Measurements from ENCODE around the gene MTA3.

Gene MTA3

DNA sequence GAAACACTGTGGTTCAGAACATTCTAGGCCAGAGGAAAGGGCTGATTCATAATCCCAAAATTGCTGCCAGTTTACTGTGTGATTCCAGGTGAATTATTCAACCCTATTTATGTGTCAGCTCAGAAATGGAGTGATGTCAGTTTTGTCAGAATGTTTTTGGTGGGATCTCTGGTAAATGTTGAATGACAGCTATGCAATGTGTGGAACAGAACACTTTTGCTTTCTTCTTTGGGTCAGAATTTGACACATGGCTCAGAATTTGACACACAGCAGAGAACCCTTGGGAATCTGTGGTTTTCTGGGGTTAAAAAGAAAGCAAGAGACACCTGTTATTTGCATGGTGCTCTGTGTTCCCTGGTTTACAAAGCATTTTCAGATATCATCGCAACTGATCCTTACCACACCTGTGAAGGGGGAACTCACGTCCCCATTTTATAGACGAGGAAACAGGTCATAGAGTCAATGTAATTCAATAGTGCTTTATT lies 1.6 kb upstream of the MTA3 start:
- H3K4me2 ChIP-seq (ENCODE audit: low read length): peak overlapping the region; percentile 64
- no peak overlapping the region; the same call in 1 of the 2 replicates for H3K4me3 ChIP-seq (ENCODE audit: low read length)
- peaks cover 29% of the 10 kb centered on the region for H3K4me1 ChIP-seq (ENCODE audit: control insufficient read depth, low read length)
- H3K9me2 ChIP-seq (replicated peaks; ENCODE audit: control insufficient read depth, low read length): no peaks in the 10 kb centered on the region
- H3F3A ChIP-seq (ENCODE audit: control insufficient read depth, insufficient read depth): peaks cover 17% of the 10 kb centered on the region
- H3K9me3 ChIP-seq (ENCODE audit: control insufficient read depth, insufficient read depth, low read length): no peaks in the 10 kb centered on the region
- H3K27ac ChIP-seq (ENCODE audit: low read depth, low read length): peak overlapping the region; percentile 61
- TF ChIP-seq EZH2phosphoT487 (IDR thresholded peaks at IDR 0.05; ENCODE audit: borderline replicate concordance, low read length): no peak
- TF ChIP-seq, protein P1, sequence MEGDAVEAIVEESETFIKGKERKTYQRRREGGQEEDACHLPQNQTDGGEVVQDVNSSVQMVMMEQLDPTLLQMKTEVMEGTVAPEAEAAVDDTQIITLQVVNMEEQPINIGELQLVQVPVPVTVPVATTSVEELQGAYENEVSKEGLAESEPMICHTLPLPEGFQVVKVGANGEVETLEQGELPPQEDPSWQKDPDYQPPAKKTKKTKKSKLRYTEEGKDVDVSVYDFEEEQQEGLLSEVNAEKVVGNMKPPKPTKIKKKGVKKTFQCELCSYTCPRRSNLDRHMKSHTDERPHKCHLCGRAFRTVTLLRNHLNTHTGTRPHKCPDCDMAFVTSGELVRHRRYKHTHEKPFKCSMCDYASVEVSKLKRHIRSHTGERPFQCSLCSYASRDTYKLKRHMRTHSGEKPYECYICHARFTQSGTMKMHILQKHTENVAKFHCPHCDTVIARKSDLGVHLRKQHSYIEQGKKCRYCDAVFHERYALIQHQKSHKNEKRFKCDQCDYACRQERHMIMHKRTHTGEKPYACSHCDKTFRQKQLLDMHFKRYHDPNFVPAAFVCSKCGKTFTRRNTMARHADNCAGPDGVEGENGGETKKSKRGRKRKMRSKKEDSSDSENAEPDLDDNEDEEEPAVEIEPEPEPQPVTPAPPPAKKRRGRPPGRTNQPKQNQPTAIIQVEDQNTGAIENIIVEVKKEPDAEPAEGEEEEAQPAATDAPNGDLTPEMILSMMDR (IDR thresholded peaks at IDR 0.05; ENCODE audit: low read depth, low read length, poor library complexity, severe bottlenecking): no peak
- peaks cover 16% of the 10 kb centered on the region for H3K79me2 ChIP-seq (ENCODE audit: control insufficient read depth, low read length)
- peaks cover 13% of the 10 kb centered on the region; the same call in 1 of the 2 replicates for H3K36me3 ChIP-seq (ENCODE audit: control insufficient read depth, low read length)
- no peaks in the 10 kb centered on the region for H3K27me3 ChIP-seq (ENCODE audit: control insufficient read depth, low read length)
- H4K20me1 ChIP-seq (ENCODE audit: control insufficient read depth, insufficient read depth, low read depth, low read length): no peaks in the 10 kb centered on the region

DNA sequence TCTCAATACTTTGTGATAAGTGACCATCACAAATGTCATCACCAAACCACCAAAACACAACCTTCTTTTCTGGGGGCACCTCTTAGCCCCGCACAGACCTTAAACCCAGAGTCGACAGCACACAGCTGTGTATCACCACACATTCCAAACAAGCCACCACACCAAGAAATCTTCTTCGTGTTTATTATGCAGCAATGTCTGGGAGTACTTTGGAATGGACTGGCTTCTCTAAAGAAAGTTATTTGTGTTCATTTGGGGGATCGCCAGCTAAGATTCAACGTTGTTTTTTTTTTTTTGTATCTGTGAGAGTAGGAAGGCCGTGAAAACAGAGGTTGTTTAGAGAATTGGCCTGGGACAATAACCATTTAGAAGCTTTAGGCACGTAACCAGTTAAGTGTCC lies 1.1 kb upstream of the MTA3 start:
- H3K4me2 ChIP-seq (ENCODE audit: low read length): peak overlapping the region; percentile 64
- no peaks in the 10 kb centered on the region for H4K20me1 ChIP-seq (ENCODE audit: control insufficient read depth, insufficient read depth, low read depth, low read length)
- no peaks in the 10 kb centered on the region for H3K27me3 ChIP-seq (ENCODE audit: control insufficient read depth, low read length)
- peak overlapping the region; percentile 61 for H3K27ac ChIP-seq (ENCODE audit: low read depth, low read length)
- H3F3A ChIP-seq (ENCODE audit: control insufficient read depth, insufficient read depth): peaks cover 17% of the 10 kb centered on the region
- H3K9me2 ChIP-seq (replicated peaks; ENCODE audit: control insufficient read depth, low read length): no peaks in the 10 kb centered on the region
- no peaks in the 10 kb centered on the region for H3K9me3 ChIP-seq (ENCODE audit: control insufficient read depth, insufficient read depth, low read length)
- peaks cover 18% of the 10 kb centered on the region for H3K36me3 ChIP-seq (ENCODE audit: control insufficient read depth, low read length)
- no peak for TF ChIP-seq EZH2phosphoT487 (IDR thresholded peaks at IDR 0.05; ENCODE audit: borderline replicate concordance, low read length)
- TF ChIP-seq, protein P1 (IDR thresholded peaks at IDR 0.05; ENCODE audit: low read depth, low read length, poor library complexity, severe bottlenecking): no peak
- peak overlapping the region; percentile 54 for H3K4me3 ChIP-seq (ENCODE audit: low read length)
- peaks cover 29% of the 10 kb centered on the region for H3K4me1 ChIP-seq (ENCODE audit: control insufficient read depth, low read length)
- peaks cover 18% of the 10 kb centered on the region for H3K79me2 ChIP-seq (ENCODE audit: control insufficient read depth, low read length)

DNA sequence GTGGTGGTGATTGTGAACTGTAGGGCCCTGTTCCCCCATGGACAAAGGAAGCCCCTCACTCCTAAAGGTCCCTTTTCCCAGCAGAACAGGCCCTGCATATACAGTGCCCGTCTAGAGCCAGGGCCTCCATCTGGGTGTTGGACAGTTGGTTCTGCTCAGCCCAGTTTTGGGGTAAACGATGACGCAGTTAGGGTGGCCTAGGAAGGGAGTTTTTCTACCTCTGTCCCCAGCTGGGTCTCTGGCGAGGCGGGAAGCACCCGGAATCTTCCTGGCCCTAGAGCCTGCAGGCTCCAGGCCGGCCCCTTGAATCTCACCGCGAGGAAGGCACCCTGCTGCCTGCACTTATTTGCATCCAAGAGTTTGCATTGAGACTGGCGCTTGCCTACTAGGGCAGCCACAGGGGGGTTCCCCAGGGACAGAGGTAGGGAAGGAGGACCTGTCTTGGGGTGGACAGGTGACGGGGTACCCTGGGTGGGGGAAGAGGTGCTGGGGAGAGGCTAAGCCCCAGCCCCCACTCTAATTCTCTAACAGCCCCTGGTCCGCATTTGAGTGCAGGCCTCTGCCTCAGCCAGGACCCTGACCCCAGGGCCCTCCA lies 529 bp upstream of the MTA3 start:
- H3K27ac ChIP-seq (ENCODE audit: low read depth, low read length): peak overlapping the region; percentile 61
- peaks cover 29% of the 10 kb centered on the region for H3K4me1 ChIP-seq (ENCODE audit: control insufficient read depth, low read length)
- H3K36me3 ChIP-seq (ENCODE audit: control insufficient read depth, low read length): peaks cover 23% of the 10 kb centered on the region
- peaks cover 17% of the 10 kb centered on the region for H3F3A ChIP-seq (ENCODE audit: control insufficient read depth, insufficient read depth)
- H3K9me2 ChIP-seq (replicated peaks; ENCODE audit: control insufficient read depth, low read length): no peaks in the 10 kb centered on the region
- H3K4me2 ChIP-seq (ENCODE audit: low read length): peak overlapping the region; percentile 64
- H3K9me3 ChIP-seq (ENCODE audit: control insufficient read depth, insufficient read depth, low read length): no peaks in the 10 kb centered on the region
- peaks cover 24% of the 10 kb centered on the region for H3K79me2 ChIP-seq (ENCODE audit: control insufficient read depth, low read length)
- H3K4me3 ChIP-seq (ENCODE audit: low read length): peak overlapping the region; percentile 54
- no peaks in the 10 kb centered on the region for H3K27me3 ChIP-seq (ENCODE audit: control insufficient read depth, low read length)
- TF ChIP-seq, protein P1 (IDR thresholded peaks at IDR 0.05; ENCODE audit: low read depth, low read length, poor library complexity, severe bottlenecking): no peak
- no peak for TF ChIP-seq EZH2phosphoT487 (IDR thresholded peaks at IDR 0.05; ENCODE audit: borderline replicate concordance, low read length)
- H4K20me1 ChIP-seq (ENCODE audit: control insufficient read depth, insufficient read depth, low read depth, low read length): no peaks in the 10 kb centered on the region

All from DOHH2 (cell line).